Cardiac septum (tissue), 1 donor: Measurements from ENCODE around the gene IST1. TPM values are rescaled to one million over a fixed set of nuclear protein-coding genes. Genes with fewer than 3 reads are reported as not detected.

Experiments used
- DNase-seq: peaks from one replicate; pipeline ENCODE4 v3.0.0-alpha.2; 2020; ENCODE audit warnings: low spot score
- intact Hi-C: fragments of 100-400 bp; cut with DNase I; formaldehyde crosslinking; loops from one replicate; pipeline ENCODE4 v1.14.0; 2022
- total RNA-seq: library from RNA; stranded (reverse); fragmentation: NEBNext Ultra II Directional; extraction: Animal tissue kit (Norgen Biotek cat#: 25700); gene quantifications from one replicate; pipeline ENCODE4 v1.2.1, GENCODE V29; 2021
- donor health status: DM: no; HTN: no; CAD: no.

The IST1 gene
- total RNA-seq, 1 donor from 2014 or later: 111 TPM

- intact Hi-C loops: no loop called here
- no peak for DNase-seq
These were observed 17.4 kb downstream of the IST1 start for GRCh38 chr16:71912534-71913275.

- intact Hi-C loops: no loop called here
- DNase-seq: no peak
These were observed 19.5 kb downstream of the IST1 start for GRCh38 chr16:71914802-71915201.

- no peak for DNase-seq
- intact Hi-C loops: no loop called here
These were observed 20.0 kb downstream of the IST1 start for GRCh38 chr16:71915350-71915749.

- DNase-seq: no peak
- intact Hi-C loops: no loop called here
These were observed 21.1 kb downstream of the IST1 start for GRCh38 chr16:71916397-71916920.

GRCh38 chr16:71917900-71918299, 22.6 kb downstream of the IST1 start:
- intact Hi-C loops: no loop called here
- no peak for DNase-seq

- DNase-seq: no peak
- intact Hi-C loops: no loop called here
These were observed 23.7 kb downstream of the IST1 start for GRCh38 chr16:71919035-71919434.

GRCh38 chr16:71920658-71921057, 25.3 kb downstream of the IST1 start:
- DNase-seq: no peak
- intact Hi-C loops: no loop called here

GRCh38 chr16:71923941-71924690, 28.8 kb downstream of the IST1 start:
- no peak for DNase-seq
- intact Hi-C loops: no loop called here

- intact Hi-C loops: no loop called here
- DNase-seq: no peak
These were observed 29.4 kb downstream of the IST1 start for GRCh38 chr16:71924710-71925109.

- intact Hi-C loops: no loop called here
- DNase-seq: no peak
These were observed 32.1 kb downstream of the IST1 start for GRCh38 chr16:71927383-71927782.

- intact Hi-C loops: no loop called here
- no peak for DNase-seq
These were observed 32.5 kb downstream of the IST1 start for GRCh38 chr16:71927787-71928186.

- DNase-seq: no peak
- intact Hi-C loops: no loop called here
These were observed 33.7 kb downstream of the IST1 start for GRCh38 chr16:71929048-71929447.

GRCh38 chr16:71930013-71930563, 34.8 kb downstream of the IST1 start:
- no peak for DNase-seq
- intact Hi-C loops: no loop called here

GRCh38 chr16:71931001-71931400, 35.7 kb downstream of the IST1 start:
- DNase-seq: no peak
- intact Hi-C loops: no loop called here

GRCh38 chr16:71931599-71931998, 36.3 kb downstream of the IST1 start:
- intact Hi-C loops: no loop called here
- DNase-seq: no peak

- intact Hi-C loops: no loop called here
- DNase-seq: no peak
These were observed 37.7 kb downstream of the IST1 start for GRCh38 chr16:71933017-71933416.

GRCh38 chr16:71933913-71934695, 38.8 kb downstream of the IST1 start:
- DNase-seq: no peak
- intact Hi-C loops: no loop called here

- intact Hi-C loops: no loop called here
These were observed 42.7 kb downstream of the IST1 start for GRCh38 chr16:71937868-71938510.

GRCh38 chr16:71943887-71944286, 48.6 kb downstream of the IST1 start:
- intact Hi-C loops: no loop called here
- DNase-seq: no peak

More at GRCh38 chr16:71937868-71938510, 42.7 kb downstream of the IST1 start:
- DNase-seq: no peak
